Hepatocyte (in vitro differentiated cells): ENCODE results near the gene PDZD8. TPM values are rescaled to one million over a fixed set of nuclear protein-coding genes. Genes with fewer than 3 reads are reported as not detected.

ENCODE experiments used
- DNase-seq: peaks from one replicate; pipeline ENCODE4 v3.0.0-alpha.2; 2016; ENCODE audit warnings: low spot score
- H2AFZ ChIP-seq: fragments of 200-600 bp; sonication (generic); 2 replicates; pipeline ENCODE4 v1.6.0; 2016; ENCODE audit warnings: antibody characterized with exemption, mild to moderate bottlenecking
- H3K27ac ChIP-seq: fragments of 200-600 bp; sonication (generic); 2 replicates; pipeline ENCODE4 v1.5.1; 2016; ENCODE audit warnings: mild to moderate bottlenecking
- H3K27me3 ChIP-seq: fragments of 200-600 bp; sonication (generic); 2 replicates; pipeline ENCODE4 v1.6.1; 2016
- H3K36me3 ChIP-seq: fragments of 200-600 bp; sonication (generic); replicated peaks from 2 replicates; pipeline ENCODE4 v1.5.1; 2016; ENCODE audit warnings: low read depth; ENCODE audit not compliant: insufficient read depth
- H3K4me1 ChIP-seq: fragments of 200-600 bp; sonication (generic); 2 replicates; pipeline ENCODE4 v1.5.1; 2016; ENCODE audit warnings: mild to moderate bottlenecking, moderate library complexity; ENCODE audit not compliant: insufficient read depth
- H3K4me2 ChIP-seq: fragments of 200-600 bp; sonication (generic); 2 replicates; pipeline ENCODE4 v1.6.0; 2016
- H3K4me3 ChIP-seq: fragments of 200-600 bp; sonication (generic); 2 replicates; pipeline ENCODE4 v1.5.1; 2016; ENCODE audit warnings: mild to moderate bottlenecking
- H3K79me2 ChIP-seq: fragments of 200-600 bp; sonication (generic); 2 replicates; pipeline ENCODE4 v1.6.0; 2017; ENCODE audit warnings: mild to moderate bottlenecking
- H3K9me2 ChIP-seq: fragments of 200-600 bp; sonication (generic); replicated peaks from 2 replicates; pipeline ENCODE4 v1.6.0; 2017; ENCODE audit warnings: mild to moderate bottlenecking; ENCODE audit not compliant: insufficient read depth
- H3K9me3 ChIP-seq: fragments of 200-600 bp; sonication (generic); 2 replicates; pipeline ENCODE4 v1.5.1; 2016; ENCODE audit warnings: low read depth, mild to moderate bottlenecking
- H4K20me1 ChIP-seq: fragments of 200-600 bp; sonication (generic); 2 replicates; pipeline ENCODE4 v1.6.0; 2016; ENCODE audit warnings: mild to moderate bottlenecking; ENCODE audit not compliant: insufficient read depth, poor library complexity, severe bottlenecking
- EZH2 ChIP-seq: fragments of 200-600 bp; sonication (generic); IDR thresholded peaks from 2 replicates; pipeline ENCODE4 v1.6.1; 2016; ENCODE audit warnings: antibody characterized with exemption, mild to moderate bottlenecking, borderline replicate concordance
- EZH2phosphoT487 ChIP-seq: fragments of 200-600 bp; sonication (generic); IDR thresholded peaks from one replicate; pipeline ENCODE4 v1.6.1; 2018; ENCODE audit warnings: antibody characterized with exemption, mild to moderate bottlenecking, low read depth, moderate library complexity; ENCODE audit not compliant: unreplicated experiment, severe bottlenecking
- WGBS: methylation state at CpG from one replicate; pipeline ENCODE4 v1.1.6; 2016; ENCODE audit warnings: low lambda C conversion rate; ENCODE audit errors: missing lambda C conversion rate; 5-methylcytosine and 5-hydroxymethylcytosine counted together
- polyA plus RNA-seq: library from polyadenylated mRNA; unstranded; fragments of >200 nt; fragmentation: Nextera tagmentation; extraction: Ambion mirVana; gene quantifications from 2 replicates; pipeline ENCODE4 v1.2.1, GENCODE V29; 2016
- total RNA-seq: library from RNA; depleted of rRNA; stranded (reverse); fragments of >200 nt; gene quantifications from 2 replicates; pipeline ENCODE4 v1.2.3, GENCODE V29; 2014
- TF ChIP-seq, protein P1 (sequence below): fragments of 200-600 bp; sonication (generic); IDR thresholded peaks from 2 replicates; pipeline ENCODE4 v1.5.1; 2016; ENCODE audit warnings: antibody characterized with exemption, mild to moderate bottlenecking; ENCODE audit not compliant: poor library complexity

The PDZD8 gene
- total and polyA plus RNA-seq, 2 experiments from 2014 or later, result 12.9 to 77.2 TPM

DNA sequence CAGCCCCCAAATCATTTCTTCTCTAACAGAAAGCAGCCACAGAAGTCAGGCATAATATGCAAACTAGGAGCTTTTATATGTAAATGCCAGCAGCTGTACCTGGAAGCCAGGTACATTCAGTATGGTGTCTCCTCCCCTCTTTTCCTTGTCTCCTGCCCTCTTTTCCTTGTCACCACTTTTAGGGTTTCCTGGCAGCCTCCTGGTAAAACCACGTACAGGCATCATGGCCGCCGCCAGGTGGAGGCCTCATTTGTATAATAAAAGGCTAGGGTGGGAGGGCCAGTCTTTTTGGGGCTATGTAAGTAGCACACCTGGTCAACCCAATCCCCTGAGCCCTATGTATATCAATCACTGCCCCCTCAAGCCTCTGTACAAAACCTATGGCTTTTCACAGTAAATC, 28.7 kb downstream of the PDZD8 start:
- no peaks in the 10 kb centered on the region for H3K27me3 ChIP-seq
- H2AFZ ChIP-seq, result no peak overlapping the region
- H3K9me2 ChIP-seq, result no peaks in the 10 kb centered on the region
- H3K9me3 ChIP-seq, result no peaks in the 10 kb centered on the region
- no peak overlapping the region for H3K27ac ChIP-seq
- peaks cover 20% of the 10 kb centered on the region for H4K20me1 ChIP-seq
- no peaks in the 10 kb centered on the region for H3K4me1 ChIP-seq
- TF ChIP-seq EZH2phosphoT487 (no peak), EZH2 (no peak)
- TF ChIP-seq, protein P1, sequence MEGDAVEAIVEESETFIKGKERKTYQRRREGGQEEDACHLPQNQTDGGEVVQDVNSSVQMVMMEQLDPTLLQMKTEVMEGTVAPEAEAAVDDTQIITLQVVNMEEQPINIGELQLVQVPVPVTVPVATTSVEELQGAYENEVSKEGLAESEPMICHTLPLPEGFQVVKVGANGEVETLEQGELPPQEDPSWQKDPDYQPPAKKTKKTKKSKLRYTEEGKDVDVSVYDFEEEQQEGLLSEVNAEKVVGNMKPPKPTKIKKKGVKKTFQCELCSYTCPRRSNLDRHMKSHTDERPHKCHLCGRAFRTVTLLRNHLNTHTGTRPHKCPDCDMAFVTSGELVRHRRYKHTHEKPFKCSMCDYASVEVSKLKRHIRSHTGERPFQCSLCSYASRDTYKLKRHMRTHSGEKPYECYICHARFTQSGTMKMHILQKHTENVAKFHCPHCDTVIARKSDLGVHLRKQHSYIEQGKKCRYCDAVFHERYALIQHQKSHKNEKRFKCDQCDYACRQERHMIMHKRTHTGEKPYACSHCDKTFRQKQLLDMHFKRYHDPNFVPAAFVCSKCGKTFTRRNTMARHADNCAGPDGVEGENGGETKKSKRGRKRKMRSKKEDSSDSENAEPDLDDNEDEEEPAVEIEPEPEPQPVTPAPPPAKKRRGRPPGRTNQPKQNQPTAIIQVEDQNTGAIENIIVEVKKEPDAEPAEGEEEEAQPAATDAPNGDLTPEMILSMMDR, result no peak
- H3K36me3 ChIP-seq, result no peaks in the 10 kb centered on the region
- peaks cover 90% of the 10 kb centered on the region for H3K79me2 ChIP-seq
- H3K4me3 ChIP-seq, result no peak overlapping the region
- 81% methylated on average over 3 of the region's 3 CpGs for WGBS
- DNase-seq, result no peak
- H3K4me2 ChIP-seq, result no peak overlapping the region

- peaks cover 23% of the 10 kb centered on the region for H4K20me1 ChIP-seq
- TF ChIP-seq EZH2phosphoT487 (no peak), EZH2 (no peak)
- TF ChIP-seq, protein P1, result no peak
- H3K27me3 ChIP-seq, result no peaks in the 10 kb centered on the region
- peak overlapping the region; percentile 43 for H3K4me2 ChIP-seq
- H3K4me3 ChIP-seq, result no peak overlapping the region
- H3K9me3 ChIP-seq, result no peaks in the 10 kb centered on the region
- H3K79me2 ChIP-seq, result peaks cover 90% of the 10 kb centered on the region
- no peaks in the 10 kb centered on the region for H3K9me2 ChIP-seq
- no peaks in the 10 kb centered on the region for H3K4me1 ChIP-seq
- H2AFZ ChIP-seq, result no peak overlapping the region
- H3K27ac ChIP-seq, result peak overlapping the region; percentile 32
- no peak for DNase-seq
- H3K36me3 ChIP-seq, result no peaks in the 10 kb centered on the region
These were observed 30.1 kb downstream of the PDZD8 start for GRCh38 chr10:117345143-117345542.

- no peaks in the 10 kb centered on the region for H3K27me3 ChIP-seq
- no peak overlapping the region for H3K27ac ChIP-seq
- no peaks in the 10 kb centered on the region for H3K9me3 ChIP-seq
- no peak overlapping the region for H3K4me3 ChIP-seq
- TF ChIP-seq EZH2phosphoT487 (no peak), EZH2 (no peak)
- TF ChIP-seq, protein P1, result no peak
- no peak overlapping the region for H3K4me2 ChIP-seq
- DNase-seq, result no peak
- no peaks in the 10 kb centered on the region for H3K9me2 ChIP-seq
- H3K36me3 ChIP-seq, result no peaks in the 10 kb centered on the region
- peaks cover 90% of the 10 kb centered on the region for H3K79me2 ChIP-seq
- 76% methylated on average over 5 of the region's 5 CpGs for WGBS
- H2AFZ ChIP-seq, result no peak overlapping the region
- H4K20me1 ChIP-seq, result peaks cover 19% of the 10 kb centered on the region
- no peaks in the 10 kb centered on the region for H3K4me1 ChIP-seq
These were observed 32.6 kb downstream of the PDZD8 start for GRCh38 chr10:117342641-117343040.

DNA sequence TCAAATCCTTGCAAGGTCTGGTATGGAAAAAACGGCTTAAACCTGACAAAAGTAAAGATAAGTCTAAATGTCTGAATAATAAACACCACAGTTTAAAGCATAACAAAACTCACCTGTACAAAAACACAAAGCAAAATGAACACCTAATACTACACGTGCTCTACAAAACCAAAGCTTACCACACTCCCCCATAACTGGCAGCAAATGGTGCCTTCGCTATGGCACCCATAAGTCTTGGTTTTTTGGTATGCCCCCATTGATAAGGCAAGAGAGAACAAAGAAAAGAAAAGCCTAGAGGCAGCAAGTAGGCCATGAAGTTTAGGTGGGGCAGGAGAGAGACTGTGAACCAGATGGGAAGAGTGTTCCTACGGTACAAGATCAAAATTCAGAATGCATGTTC, 34.2 kb downstream of the PDZD8 start:
- 90% methylated on average over 4 of the region's 4 CpGs for WGBS
- Histone ChIP-seq H3K9me3 (no peaks in the 10 kb centered on the region), H3K36me3 (no peaks in the 10 kb centered on the region), H3K4me2 (no peak overlapping the region), H3K4me3 (no peak overlapping the region), H2AFZ (no peak overlapping the region), H3K27me3 (no peaks in the 10 kb centered on the region), H3K79me2 (peaks cover 87% of the 10 kb centered on the region), H3K4me1 (no peaks in the 10 kb centered on the region), H3K9me2 (no peaks in the 10 kb centered on the region), H3K27ac (no peak overlapping the region), H4K20me1 (peaks cover 16% of the 10 kb centered on the region)
- DNase-seq, result no peak
- TF ChIP-seq EZH2, result no peak
- TF ChIP-seq, protein P1, result no peak
- no peak for TF ChIP-seq EZH2phosphoT487
